ENCODE results near the gene GALNTL6.
"Not testable (repeated sequence)": the region's sequence is repeated elsewhere in the genome, so short reads cannot be mapped to it uniquely, and the experiment has no call there.

The GALNTL6 gene

GRCh38 chr4:172868271-172868670 is 1055.1 kb downstream of the GALNTL6 start:
- DNase-seq (ENCODE audit: low spot score), result no peak

DNA sequence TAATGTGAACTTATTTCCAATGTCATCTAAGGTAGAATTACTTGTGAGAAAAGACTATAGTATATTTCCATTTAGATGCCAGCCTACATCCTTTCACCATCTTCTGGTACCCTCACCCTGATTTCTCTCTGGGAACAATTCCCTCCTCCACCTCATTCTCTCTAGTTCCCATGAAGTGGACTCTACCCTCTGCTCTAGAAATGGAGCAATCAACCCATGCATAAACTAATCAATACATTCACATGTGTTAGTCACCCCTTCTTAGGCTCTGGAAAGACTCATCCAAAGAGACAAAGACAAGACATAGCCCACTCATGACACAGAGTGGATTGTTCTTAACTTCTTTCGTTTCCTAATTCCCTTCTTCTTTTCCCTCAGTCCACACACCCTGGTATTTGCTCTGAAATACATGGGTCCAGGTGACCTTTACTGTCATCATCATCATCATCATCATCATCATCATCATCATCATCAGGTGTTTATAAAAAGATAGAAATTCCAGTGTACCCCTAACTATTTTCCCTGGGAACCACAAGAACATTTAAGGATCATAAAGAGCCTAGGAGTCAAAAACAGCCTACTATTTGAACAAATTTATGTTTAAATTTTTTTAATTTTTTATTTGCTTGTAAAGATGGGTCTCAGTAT is 1056.5 kb downstream of the GALNTL6 start:
- DNase-seq (ENCODE audit: low spot score), result no peak

DNA sequence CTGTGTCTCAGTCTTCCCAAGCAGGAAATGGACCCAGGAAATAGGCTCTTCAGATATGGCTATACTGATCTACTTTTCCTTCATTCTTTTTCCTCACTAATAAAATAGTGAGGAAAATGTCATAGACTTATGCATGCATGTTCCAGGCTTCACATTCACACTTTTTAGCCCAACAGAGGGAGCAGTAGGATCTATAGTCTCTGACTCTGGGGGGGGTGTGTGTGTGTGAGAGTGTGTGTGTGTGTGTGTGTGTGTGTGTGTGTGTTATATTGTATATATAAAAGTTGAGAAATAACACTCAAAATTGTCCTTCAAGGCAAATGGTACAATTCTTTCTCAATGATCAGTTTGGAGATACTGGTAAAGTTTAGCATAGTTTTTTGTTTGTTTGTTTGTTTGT is 1058.2 kb downstream of the GALNTL6 start:
- no peak for DNase-seq (ENCODE audit: low spot score)

DNA sequence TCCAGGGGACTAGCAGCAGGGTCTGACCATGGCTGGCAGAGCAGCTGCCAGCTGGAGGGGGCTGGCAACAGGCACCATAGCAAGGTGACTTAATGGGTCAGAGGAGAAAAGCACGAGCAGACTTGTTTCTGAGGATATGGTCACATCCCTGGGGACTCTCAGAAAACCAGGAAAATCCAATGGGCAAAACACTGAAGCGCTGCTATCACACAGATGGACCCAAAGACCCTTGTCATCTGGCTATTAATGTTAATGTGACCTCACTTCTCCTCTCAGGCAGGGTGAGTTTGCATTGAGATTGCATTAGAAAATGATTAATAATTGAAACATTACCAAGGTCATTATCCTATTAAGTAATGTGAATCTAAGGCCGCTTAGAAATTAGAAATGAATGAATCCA is 1061.7 kb downstream of the GALNTL6 start:
- no peak for DNase-seq (ENCODE audit: low spot score)

GRCh38 chr4:172876394-172876793 is 1063.2 kb downstream of the GALNTL6 start:
- DNase-seq (ENCODE audit: low spot score), result no peak

GRCh38 chr4:172881645-172882044 is 1068.4 kb downstream of the GALNTL6 start:
- DNase-seq (ENCODE audit: low spot score), result no peak

DNA sequence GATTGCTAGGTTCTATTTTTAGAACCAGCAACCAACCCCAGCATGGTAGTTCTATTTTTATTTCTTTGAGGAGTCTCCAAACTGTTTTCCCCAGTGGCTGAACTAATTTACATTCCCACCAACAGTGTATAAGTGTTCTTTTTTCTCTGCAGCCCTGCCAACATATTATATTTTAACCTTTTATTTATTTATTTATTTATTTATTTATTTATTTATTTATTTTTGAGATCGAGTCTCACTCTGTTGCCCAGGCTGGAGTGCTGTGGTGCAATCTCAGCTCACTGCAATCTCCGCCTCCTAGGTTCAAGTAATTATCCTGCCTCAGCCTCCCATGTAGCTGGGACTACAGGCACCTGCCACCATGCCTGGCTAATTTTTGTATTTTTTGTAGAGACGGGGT is 1074.2 kb downstream of the GALNTL6 start:
- not testable (repeated sequence) for DNase-seq (ENCODE audit: low spot score)

- DNase-seq (ENCODE audit: low spot score), result no peak
Observed at GRCh38 chr4:172887959-172888358, 1074.8 kb downstream of the GALNTL6 start.

GRCh38 chr4:172892300-172892699 is 1079.1 kb downstream of the GALNTL6 start:
- DNase-seq (ENCODE audit: low spot score), result no peak

GRCh38 chr4:172895699-172896098 is 1082.5 kb downstream of the GALNTL6 start:
- DNase-seq (ENCODE audit: low spot score), result no peak

DNA sequence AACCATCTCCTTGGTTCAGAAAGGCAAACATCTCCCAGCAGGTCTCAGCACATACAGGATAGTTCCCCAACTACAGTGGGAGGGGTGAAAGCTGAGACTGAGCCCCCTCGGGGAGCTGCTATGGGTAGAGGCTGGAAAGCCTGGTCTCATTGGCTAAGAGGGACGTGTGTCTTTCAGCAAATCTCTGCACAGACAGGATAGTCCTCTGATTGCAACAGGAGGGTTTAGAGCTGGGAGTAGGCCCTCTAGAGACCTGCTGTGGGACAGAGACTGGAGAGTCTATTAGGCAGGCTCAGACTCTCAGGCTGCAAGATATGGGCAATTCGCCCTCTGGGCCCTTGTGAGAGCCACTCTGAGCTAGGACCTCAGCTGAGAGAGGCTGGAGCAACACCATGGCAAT is 1083.8 kb downstream of the GALNTL6 start:
- no peak for DNase-seq (ENCODE audit: low spot score)

DNA sequence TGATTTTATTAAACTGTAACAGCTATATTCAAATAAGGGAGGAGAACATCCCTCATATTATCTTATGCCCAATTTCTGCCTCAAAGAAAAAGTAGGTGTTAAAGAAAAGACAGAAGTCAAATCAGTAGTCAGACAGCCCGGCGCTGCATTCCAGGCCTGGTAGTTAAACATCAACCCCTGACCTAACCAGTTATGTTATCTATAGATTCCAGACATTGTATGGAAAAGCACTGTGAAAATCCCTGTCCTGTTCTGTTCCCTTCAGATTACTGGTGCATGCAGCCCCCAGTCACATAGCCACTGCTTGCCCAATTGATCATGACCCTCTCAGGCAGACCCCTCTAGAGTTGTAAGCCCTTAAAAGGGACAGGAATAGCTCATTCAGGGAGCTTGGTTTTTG is 1085.5 kb downstream of the GALNTL6 start:
- DNase-seq (ENCODE audit: low spot score), result no peak

- DNase-seq (ENCODE audit: low spot score), result no peak
Observed at GRCh38 chr4:172899861-172900260, 1086.7 kb downstream of the GALNTL6 start.

DNA sequence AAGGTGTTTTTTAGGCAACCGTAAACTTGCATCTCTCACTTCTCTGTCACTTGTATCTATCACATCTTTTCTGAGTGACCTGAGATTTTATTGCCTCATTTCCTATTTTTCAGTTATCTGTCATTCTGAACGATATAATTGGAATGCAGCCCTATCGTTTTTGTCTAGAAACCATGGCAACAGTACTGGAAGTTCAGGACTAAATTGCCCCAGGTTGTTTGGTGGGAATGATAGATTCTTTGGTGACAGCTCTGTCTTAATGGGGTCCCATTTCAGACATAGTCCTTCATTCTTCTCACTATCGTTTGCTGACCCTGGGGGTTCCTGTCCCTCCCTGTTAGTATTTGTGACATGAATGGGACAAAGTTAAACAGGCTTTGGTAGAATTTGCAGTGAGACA is 1087.7 kb downstream of the GALNTL6 start:
- no peak for DNase-seq (ENCODE audit: low spot score)

GRCh38 chr4:172912468-172912867 is 1099.3 kb downstream of the GALNTL6 start:
- not testable (repeated sequence) for DNase-seq (ENCODE audit: low spot score)

GRCh38 chr4:172917403-172917802 is 1104.2 kb downstream of the GALNTL6 start:
- not testable (repeated sequence) for DNase-seq (ENCODE audit: low spot score)

DNA sequence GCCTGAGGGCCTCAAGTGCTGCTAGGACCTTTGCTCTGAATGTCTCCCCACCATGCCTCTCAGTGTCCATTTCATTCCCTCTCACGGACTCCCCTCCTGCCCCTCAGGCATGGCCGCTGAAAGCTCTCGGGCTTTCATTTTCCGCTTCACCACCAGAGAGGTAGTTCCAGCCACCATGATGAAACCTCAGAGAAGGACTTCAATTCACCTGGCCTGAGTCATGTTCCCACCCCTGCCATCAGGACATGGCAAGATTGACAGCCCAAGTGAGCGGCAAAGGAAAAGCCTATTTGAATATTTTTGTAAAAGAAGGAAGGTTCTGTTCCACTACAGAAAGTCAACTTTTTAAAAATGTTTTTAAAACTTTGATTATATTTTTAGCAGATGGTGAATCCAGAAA is 1106.1 kb downstream of the GALNTL6 start:
- DNase-seq (ENCODE audit: low spot score), result no peak

- DNase-seq (ENCODE audit: low spot score), result no peak
Observed at GRCh38 chr4:172927096-172927814, 1114.1 kb downstream of the GALNTL6 start.

DNA sequence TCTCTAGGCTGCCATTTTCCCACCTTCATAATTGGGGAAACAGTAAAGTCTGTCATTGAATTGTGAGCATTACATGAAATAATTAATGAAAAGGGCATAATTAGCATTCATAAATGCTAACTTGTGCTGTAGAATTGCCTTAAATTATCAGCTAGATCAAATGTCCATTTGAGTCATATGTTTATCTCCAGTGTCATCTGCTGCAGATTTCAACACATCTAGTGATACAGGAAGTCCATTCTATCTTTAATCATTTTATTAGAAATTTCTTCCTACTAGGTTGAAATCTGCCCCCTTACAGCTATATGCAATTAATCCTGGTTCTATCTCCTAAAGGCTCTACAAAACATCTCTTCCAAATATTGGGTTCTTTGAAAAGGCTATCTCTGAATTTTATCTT is 1115.1 kb downstream of the GALNTL6 start:
- no peak for DNase-seq (ENCODE audit: low spot score)

DNA sequence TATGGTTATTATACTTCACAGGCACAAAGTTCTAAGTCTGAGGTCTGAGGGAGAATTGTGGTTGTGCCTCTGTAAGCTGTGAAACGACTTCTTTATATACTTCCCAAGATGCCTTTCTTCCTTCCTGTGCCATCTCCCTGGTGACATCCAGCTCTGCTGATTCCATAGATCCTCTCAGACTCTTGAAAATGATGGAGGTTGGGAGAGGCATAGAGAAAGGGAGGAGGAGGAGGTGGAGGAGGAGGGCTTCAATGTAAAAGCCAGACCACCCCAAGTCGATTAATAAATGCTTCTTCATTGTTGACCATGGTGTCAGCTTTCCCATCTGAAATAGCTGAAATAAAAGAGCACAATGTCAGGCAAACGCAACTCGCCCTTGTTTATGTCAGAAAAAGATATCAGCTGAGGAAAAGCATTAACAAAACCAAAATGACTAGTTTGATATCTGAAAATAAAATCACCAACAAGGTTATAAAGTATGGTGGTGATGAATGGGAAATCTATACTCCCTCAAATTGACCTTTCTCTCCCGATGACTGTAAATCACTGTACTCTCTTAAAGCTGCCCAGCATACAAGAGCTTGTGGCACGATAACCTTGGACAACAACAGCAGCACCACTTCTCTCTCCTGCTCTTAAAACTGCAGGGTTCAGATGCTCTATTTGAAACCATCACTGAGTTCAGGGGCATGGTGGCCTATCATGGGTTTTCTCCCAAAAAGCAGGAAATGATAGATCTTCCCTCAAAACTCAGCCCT is 1125.0 kb downstream of the GALNTL6 start:
- DNase-seq (ENCODE audit: low spot score), result no peak

GRCh38 chr4:172938870-172939269 is 1125.7 kb downstream of the GALNTL6 start:
- no peak for DNase-seq (ENCODE audit: low spot score)

DNA sequence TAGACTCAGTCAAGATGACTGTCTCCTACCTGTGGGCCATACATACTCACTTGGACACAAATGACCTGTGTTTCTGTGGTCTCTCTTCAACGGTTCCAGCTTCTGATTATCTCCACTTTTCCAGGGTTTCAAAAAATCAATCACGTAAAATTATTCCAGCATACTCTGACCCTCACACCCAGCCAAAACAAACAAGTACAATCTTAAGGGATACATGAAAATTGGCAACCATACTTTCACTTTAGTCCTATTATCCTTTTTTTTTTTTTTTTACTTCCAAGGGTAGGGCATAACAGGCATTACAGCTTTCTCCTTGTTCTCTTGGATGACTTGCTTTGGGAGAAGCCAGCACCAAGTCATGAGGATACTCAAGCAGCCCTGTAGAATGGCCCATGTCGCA is 1129.6 kb downstream of the GALNTL6 start:
- DNase-seq (ENCODE audit: low spot score), result no peak

- no peak for DNase-seq (ENCODE audit: low spot score)
Observed at GRCh38 chr4:172945611-172946010, 1132.4 kb downstream of the GALNTL6 start.

Measured in pons (tissue), 1 donor.